ENCODE data around the gene CYP3A5. TPM values are rescaled to one million over a fixed set of nuclear protein-coding genes. Genes with fewer than 3 reads are reported as not detected.
"Not testable (repeated sequence)": the region's sequence is repeated elsewhere in the genome, so short reads cannot be mapped to it uniquely, and the experiment has no call there.

Gene CYP3A5
- total RNA-seq, 1 donor from 2014 or later = 3.7 TPM

GRCh38 chr7:99672573-99672972 is 7.2 kb downstream of the CYP3A5 start:
- Histone ChIP-seq H3K4me3 (ENCODE audit: low read depth, low read length) (no peak overlapping the region), H3K27me3 (ENCODE audit: control insufficient read depth, insufficient read depth, low read length) (no peaks in the 10 kb centered on the region), H3K36me3 (ENCODE audit: control insufficient read depth, insufficient read depth, low read length) (no peaks in the 10 kb centered on the region)
- DNase-seq (ENCODE audit: low read depth) (no peak), FAIRE-seq (no peak)
- TF ChIP-seq CTCF (IDR thresholded peaks at IDR 0.05; ENCODE audit: insufficient read depth, low read length, severe bottlenecking) = no peak

GRCh38 chr7:99669782-99670181 is 10.0 kb downstream of the CYP3A5 start:
- DNase-seq (ENCODE audit: low read depth) = no peak
- H3K36me3 ChIP-seq (ENCODE audit: control insufficient read depth, insufficient read depth, low read length) = peaks cover 1% of the 10 kb centered on the region
- FAIRE-seq = no peak
- no peaks in the 10 kb centered on the region for H3K27me3 ChIP-seq (ENCODE audit: control insufficient read depth, insufficient read depth, low read length)
- H3K4me3 ChIP-seq (ENCODE audit: low read depth, low read length) = no peak overlapping the region
- TF ChIP-seq CTCF (IDR thresholded peaks at IDR 0.05; ENCODE audit: insufficient read depth, low read length, severe bottlenecking) = no peak

- FAIRE-seq = no peak
- peaks cover 1% of the 10 kb centered on the region for H3K36me3 ChIP-seq (ENCODE audit: control insufficient read depth, insufficient read depth, low read length)
These were observed 11.3 kb downstream of the CYP3A5 start for GRCh38 chr7:99668541-99668940.

GRCh38 chr7:99667179-99667578 is 12.6 kb downstream of the CYP3A5 start:
- no peak for TF ChIP-seq CTCF (IDR thresholded peaks at IDR 0.05; ENCODE audit: insufficient read depth, low read length, severe bottlenecking)
- DNase-seq (ENCODE audit: low read depth) (no peak), FAIRE-seq (no peak)
- Histone ChIP-seq H3K27me3 (ENCODE audit: control insufficient read depth, insufficient read depth, low read length) (no peaks in the 10 kb centered on the region), H3K36me3 (ENCODE audit: control insufficient read depth, insufficient read depth, low read length) (peaks cover 1% of the 10 kb centered on the region), H3K4me3 (ENCODE audit: low read depth, low read length) (no peak overlapping the region)

More at GRCh38 chr7:99668541-99668940, 11.3 kb downstream of the CYP3A5 start:
- no peak overlapping the region for H3K4me3 ChIP-seq (ENCODE audit: low read depth, low read length)
- no peaks in the 10 kb centered on the region for H3K27me3 ChIP-seq (ENCODE audit: control insufficient read depth, insufficient read depth, low read length)
- DNase-seq (ENCODE audit: low read depth) = no peak
- TF ChIP-seq CTCF (IDR thresholded peaks at IDR 0.05; ENCODE audit: insufficient read depth, low read length, severe bottlenecking) = no peak

GRCh38 chr7:99666013-99666395 is 13.8 kb downstream of the CYP3A5 start:
- no peaks in the 10 kb centered on the region for H3K27me3 ChIP-seq (ENCODE audit: control insufficient read depth, insufficient read depth, low read length)
- peaks cover 1% of the 10 kb centered on the region for H3K36me3 ChIP-seq (ENCODE audit: control insufficient read depth, insufficient read depth, low read length)
- no peak for TF ChIP-seq CTCF (IDR thresholded peaks at IDR 0.05; ENCODE audit: insufficient read depth, low read length, severe bottlenecking)
- DNase-seq (ENCODE audit: low read depth) (no peak), FAIRE-seq (no peak)
- H3K4me3 ChIP-seq (ENCODE audit: low read depth, low read length) = no peak overlapping the region

GRCh38 chr7:99665312-99666012 is 14.3 kb downstream of the CYP3A5 start:
- Histone ChIP-seq H3K27me3 (ENCODE audit: control insufficient read depth, insufficient read depth, low read length) (no peaks in the 10 kb centered on the region), H3K36me3 (ENCODE audit: control insufficient read depth, insufficient read depth, low read length) (peaks cover 1% of the 10 kb centered on the region), H3K4me3 (ENCODE audit: low read depth, low read length) (no peak overlapping the region)
- DNase-seq (ENCODE audit: low read depth) (no peak), FAIRE-seq (no peak)
- TF ChIP-seq CTCF (IDR thresholded peaks at IDR 0.05; ENCODE audit: insufficient read depth, low read length, severe bottlenecking) = no peak

- not testable (repeated sequence) for DNase-seq (ENCODE audit: low read depth); H3K36me3 ChIP-seq (ENCODE audit: control insufficient read depth, insufficient read depth, low read length); FAIRE-seq; H3K27me3 ChIP-seq (ENCODE audit: control insufficient read depth, insufficient read depth, low read length); H3K4me3 ChIP-seq (ENCODE audit: low read depth, low read length)
These were observed 21.9 kb downstream of the CYP3A5 start for GRCh38 chr7:99657879-99658278.

GRCh38 chr7:99654626-99655025 is 25.2 kb downstream of the CYP3A5 start:
- not testable (repeated sequence) for H3K27me3 ChIP-seq (ENCODE audit: control insufficient read depth, insufficient read depth, low read length); H3K36me3 ChIP-seq (ENCODE audit: control insufficient read depth, insufficient read depth, low read length); FAIRE-seq; DNase-seq (ENCODE audit: low read depth); H3K4me3 ChIP-seq (ENCODE audit: low read depth, low read length)
